Stimulated activated CD8-positive, alpha-beta memory T cell treated with anti-CD3 and anti-CD28 coated beads, Interleukin-2, amount 100 ng/mL, for 48 hours (primary cell): ENCODE measurements around the gene TRIM40.
"Not testable (repeated sequence)": the region's sequence is repeated elsewhere in the genome, so short reads cannot be mapped to it uniquely, and the experiment has no call there.

Experiments used
- DNase-seq, 2 donors: peaks; one replicate each; pipeline ENCODE4 v3.0.0-alpha.2; 2020; ENCODE audit warnings: low read depth in 2 of 2

The TRIM40 gene

GRCh38 chr6:30163918-30164654, 28.1 kb downstream of the TRIM40 start:
- no peak for DNase-seq

GRCh38 chr6:30164714-30165113, 28.8 kb downstream of the TRIM40 start:
- no peak for DNase-seq

- not testable (repeated sequence) for DNase-seq
Measured at GRCh38 chr6:30165238-30165637, 29.3 kb downstream of the TRIM40 start.

- DNase-seq: no peak
Measured at GRCh38 chr6:30167101-30167500, 31.2 kb downstream of the TRIM40 start.

- no peak for DNase-seq
Measured at GRCh38 chr6:30168741-30169140, 32.8 kb downstream of the TRIM40 start.

GRCh38 chr6:30169658-30170614, 34.0 kb downstream of the TRIM40 start:
- DNase-seq: no peak

- no peak for DNase-seq
Measured at GRCh38 chr6:30171677-30172471, 35.9 kb downstream of the TRIM40 start.

GRCh38 chr6:30172681-30173080, 36.7 kb downstream of the TRIM40 start:
- no peak for DNase-seq

GRCh38 chr6:30175765-30176164, 39.8 kb downstream of the TRIM40 start:
- DNase-seq: no peak

GRCh38 chr6:30178837-30179236, 42.9 kb downstream of the TRIM40 start:
- DNase-seq: no peak

- DNase-seq: no peak
Measured at GRCh38 chr6:30180145-30180544, 44.2 kb downstream of the TRIM40 start.

- no peak for DNase-seq
Measured at GRCh38 chr6:30184417-30185031, 48.6 kb downstream of the TRIM40 start.

- DNase-seq: no peak
Measured at GRCh38 chr6:30185846-30186484, 50.0 kb downstream of the TRIM40 start.

GRCh38 chr6:30188541-30188940, 52.6 kb downstream of the TRIM40 start:
- no peak for DNase-seq

- DNase-seq: no peak
Measured at GRCh38 chr6:30192076-30192475, 56.1 kb downstream of the TRIM40 start.

- DNase-seq: no peak
Measured at GRCh38 chr6:30194797-30195690, 59.1 kb downstream of the TRIM40 start.

- no peak for DNase-seq
Measured at GRCh38 chr6:30195951-30196350, 60.0 kb downstream of the TRIM40 start.

GRCh38 chr6:30196376-30196775, 60.4 kb downstream of the TRIM40 start:
- DNase-seq: no peak
